ENCODE measurements around the gene LRMDA. TPM values are rescaled to one million over a fixed set of nuclear protein-coding genes. Genes with fewer than 3 reads are reported as not detected.

Gene LRMDA
- total and polyA plus RNA-seq, 4 experiments from 2014 or later: not detected

DNA sequence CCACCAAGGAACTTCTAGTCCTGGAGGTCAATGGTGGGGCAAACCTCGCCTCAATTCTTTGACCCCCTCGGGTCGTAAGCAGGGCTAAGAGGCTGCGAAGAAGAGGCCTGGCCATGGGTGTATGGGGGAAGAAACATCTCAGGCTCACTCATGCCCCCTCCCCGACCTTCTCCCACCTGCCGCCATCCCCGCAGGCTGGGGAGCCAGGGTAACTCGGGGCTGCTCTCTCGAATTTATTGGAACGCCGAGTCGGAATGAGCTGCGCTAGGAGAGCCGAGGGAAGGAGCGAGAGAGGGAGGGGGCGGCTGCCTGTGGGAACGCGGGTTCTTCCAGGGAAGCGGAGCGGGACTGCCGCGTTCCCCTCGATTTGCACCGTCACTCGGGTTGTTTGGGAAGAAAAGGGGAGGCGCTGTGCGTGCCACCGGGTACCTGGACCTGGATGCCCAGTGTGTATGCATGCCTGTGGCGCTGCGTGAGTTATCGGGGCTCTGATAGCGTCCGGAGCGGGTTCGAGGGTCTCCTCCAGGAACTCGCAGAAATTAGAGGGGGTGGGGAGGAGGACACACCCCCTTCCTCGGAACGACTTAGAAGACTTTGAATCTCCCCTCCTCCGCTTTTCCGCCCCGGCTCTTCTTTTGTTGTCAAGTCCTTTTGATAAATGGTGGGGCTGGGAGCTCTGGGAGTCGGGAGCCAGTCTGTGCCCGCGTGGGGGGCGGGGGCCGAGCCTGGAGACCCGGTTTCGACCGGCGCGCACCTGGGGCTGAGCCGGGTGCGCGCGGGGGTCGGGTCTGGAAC lies 28.1 kb upstream of the LRMDA start:
- intact Hi-C loops (cut with micrococcal nuclease): loop anchor here (5.0 kb wide), 2 partner anchors 504 to 634 kb away; no protein-coding TSS in a partner anchor

DNA sequence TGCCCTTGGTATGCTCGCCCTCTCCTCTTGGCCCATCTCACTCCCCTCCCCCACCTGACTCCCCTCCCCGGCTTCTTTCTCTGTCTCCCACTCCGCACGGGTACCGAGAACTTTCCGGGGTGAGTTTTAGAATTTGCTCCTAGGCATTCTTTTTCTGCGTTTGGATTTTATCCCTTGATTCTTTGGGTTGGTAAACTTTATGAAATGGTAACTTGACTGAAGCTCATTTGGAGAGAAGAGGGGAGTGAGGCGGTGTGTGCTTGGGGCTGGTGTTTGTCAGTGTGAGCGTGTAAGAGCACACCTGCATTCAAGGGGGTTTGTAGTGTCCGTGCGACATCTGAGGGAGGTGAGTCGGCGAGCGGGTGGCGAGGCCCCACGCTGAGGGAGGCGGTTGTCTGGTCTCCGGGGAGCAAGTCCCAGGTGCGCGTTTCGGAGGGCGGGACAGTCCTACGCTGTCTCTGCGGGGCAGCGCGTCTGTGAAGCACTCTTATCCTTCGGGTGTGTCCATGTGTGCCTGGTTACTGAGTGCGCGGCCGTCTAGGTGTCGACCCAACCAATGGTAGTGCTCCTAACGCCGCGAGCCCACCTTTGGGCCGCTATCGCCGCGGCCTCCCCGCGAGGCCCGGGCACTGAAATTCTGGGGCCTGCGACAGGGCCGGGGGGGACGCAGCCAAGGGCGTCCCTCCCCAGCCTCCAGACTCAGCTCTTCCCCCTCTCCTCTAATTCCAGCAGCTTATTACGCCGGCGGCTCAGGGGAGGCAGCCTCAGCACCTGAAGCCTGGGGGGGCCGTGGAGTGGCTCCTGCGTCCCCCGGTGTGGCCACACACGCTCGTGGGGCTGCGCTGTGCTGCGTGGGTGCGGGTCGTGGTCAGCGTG lies 27.2 kb upstream of the LRMDA start:
- no peak overlapping the region for H3K27ac Mint-ChIP-seq

More for the DNA sequence above, 28.1 kb upstream of the LRMDA start:
- peaks cover 10 to 45% (median 31%) of the 10 kb centered on the region in 4 donors for H3K4me1 Mint-ChIP-seq
- H3K4me1 ChIP-seq (ENCODE audit: insufficient read depth, low read length): peaks cover 37% of the 10 kb centered on the region
- H3K9me3 ChIP-seq (ENCODE audit: control insufficient read depth in 1 of 2, low read length in 2 of 2): no peaks in the 10 kb centered on the region
- no peak for DNase-seq
- peaks cover 0 to 4% (median 0%) of the 10 kb centered on the region in 8 donors for H3K9me3 Mint-ChIP-seq
- ChIA-PET POLR2A (ENCODE audit: partially characterized antibody) (no interaction called here), CTCF (ENCODE audit: partially characterized antibody) (no interaction called here)
- no peak overlapping the region for H3K27ac ChIP-seq (ENCODE audit: low read depth, low read length)
- peak overlapping the region; percentile 81 to 95 (median 85) for H3K4me3 Mint-ChIP-seq
- peak overlapping the region in 1 of 2 donors; percentile 66 for H3K4me3 ChIP-seq (ENCODE audit: low read length in 2 of 2)
- H3K27me3 Mint-ChIP-seq: peaks cover 45 to 46% of the 10 kb centered on the region in 2 donors
- no peaks in the 10 kb centered on the region for H3K36me3 ChIP-seq (ENCODE audit: insufficient read depth, low read length)
- H3K36me3 Mint-ChIP-seq: peaks cover 0 to 3% of the 10 kb centered on the region in 2 donors
- H3K27me3 ChIP-seq (ENCODE audit: insufficient read depth, low read length): peaks cover 22% of the 10 kb centered on the region
- peak overlapping the region in 1 of 7 donors; percentile 73 for H3K27ac Mint-ChIP-seq

DNA sequence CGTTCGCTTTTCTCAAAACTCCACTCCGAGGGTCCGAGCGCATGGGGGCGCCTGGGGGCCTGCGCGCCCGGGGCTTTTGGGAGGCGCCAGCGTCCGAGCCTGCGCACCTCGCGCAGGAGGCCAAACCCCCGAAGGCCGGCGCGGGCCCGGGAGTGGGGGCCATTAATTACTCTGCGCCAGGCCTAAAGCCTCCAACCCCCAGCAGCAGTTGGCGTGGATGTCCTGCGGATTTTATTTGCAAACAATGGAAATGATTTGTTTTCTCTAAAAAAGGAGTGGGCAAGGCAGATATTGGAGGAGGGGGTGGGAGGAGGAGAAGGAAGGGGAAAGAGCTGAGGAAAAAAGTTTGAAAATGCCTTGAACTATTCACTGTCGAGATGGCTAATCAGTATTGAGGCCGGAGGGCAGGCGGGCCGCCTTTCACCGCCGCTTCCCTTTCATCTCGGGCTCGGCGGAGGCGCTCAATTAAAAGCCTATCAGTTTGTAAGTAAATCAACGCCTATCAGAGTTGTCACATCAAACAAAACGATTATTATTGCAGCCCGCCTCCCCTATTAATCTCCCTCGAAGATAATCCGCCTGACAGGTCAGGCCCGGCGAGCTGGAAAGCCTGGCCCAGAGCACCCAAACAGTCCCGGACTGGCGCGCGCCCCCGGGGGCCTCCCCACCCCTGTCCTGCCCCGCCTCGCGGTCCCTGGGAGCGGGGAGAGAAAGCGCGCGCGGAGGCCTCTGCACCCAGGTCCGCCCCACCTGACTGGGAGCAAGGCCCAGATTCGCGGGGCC lies 26.4 kb upstream of the LRMDA start:
- peaks cover 12 to 51% (median 35%) of the 10 kb centered on the region in 4 donors for H3K4me1 Mint-ChIP-seq
- H3K27me3 Mint-ChIP-seq: peaks cover 51 to 52% of the 10 kb centered on the region in 2 donors
- H3K27ac Mint-ChIP-seq: no peak overlapping the region
- H3K36me3 Mint-ChIP-seq: peaks cover 0 to 3% of the 10 kb centered on the region in 2 donors
- Histone ChIP-seq H3K9me3 (ENCODE audit: control insufficient read depth in 1 of 2, low read length in 2 of 2) (no peaks in the 10 kb centered on the region), H3K4me1 (ENCODE audit: insufficient read depth, low read length) (peaks cover 53% of the 10 kb centered on the region), H3K4me3 (ENCODE audit: low read length in 2 of 2) (no peak overlapping the region), H3K27ac (ENCODE audit: low read depth, low read length) (no peak overlapping the region), H3K36me3 (ENCODE audit: insufficient read depth, low read length) (no peaks in the 10 kb centered on the region), H3K27me3 (ENCODE audit: insufficient read depth, low read length) (peaks cover 26% of the 10 kb centered on the region)
- peaks cover 0 to 5% (median 0%) of the 10 kb centered on the region in 8 donors for H3K9me3 Mint-ChIP-seq
- ChIA-PET POLR2A (ENCODE audit: partially characterized antibody) (no interaction called here), CTCF (ENCODE audit: partially characterized antibody) (no interaction called here)
- intact Hi-C loops (cut with micrococcal nuclease): loop anchor here (5.0 kb wide), 2 partner anchors 502 to 632 kb away; no protein-coding TSS in a partner anchor
- peak overlapping the region in 1 of 8 donors; percentile 29 for H3K4me3 Mint-ChIP-seq
- no peak for DNase-seq

More for the DNA sequence above, 27.2 kb upstream of the LRMDA start:
- H3K9me3 ChIP-seq (ENCODE audit: control insufficient read depth in 1 of 2, low read length in 2 of 2): no peaks in the 10 kb centered on the region
- H3K4me1 ChIP-seq (ENCODE audit: insufficient read depth, low read length): peaks cover 46% of the 10 kb centered on the region
- H3K27me3 ChIP-seq (ENCODE audit: insufficient read depth, low read length): peaks cover 22% of the 10 kb centered on the region
- ChIA-PET CTCF (ENCODE audit: partially characterized antibody) (no interaction called here), POLR2A (ENCODE audit: partially characterized antibody) (no interaction called here)
- H3K36me3 ChIP-seq (ENCODE audit: insufficient read depth, low read length): no peaks in the 10 kb centered on the region
- peaks cover 0 to 4% (median 0%) of the 10 kb centered on the region in 8 donors for H3K9me3 Mint-ChIP-seq
- peaks cover 10 to 48% (median 31%) of the 10 kb centered on the region in 4 donors for H3K4me1 Mint-ChIP-seq
- peaks cover 46 to 47% of the 10 kb centered on the region in 2 donors for H3K27me3 Mint-ChIP-seq
- peaks cover 0 to 3% of the 10 kb centered on the region in 2 donors for H3K36me3 Mint-ChIP-seq
- no peak overlapping the region for H3K4me3 ChIP-seq (ENCODE audit: low read length in 2 of 2)
- no peak for DNase-seq
- intact Hi-C loops (cut with micrococcal nuclease): loop anchor here (5.0 kb wide), 2 partner anchors 503 to 633 kb away; no protein-coding TSS in a partner anchor
- peak overlapping the region in 7 of 8 donors; percentile 6 to 76 (median 33) for H3K4me3 Mint-ChIP-seq
- H3K27ac ChIP-seq (ENCODE audit: low read depth, low read length): no peak overlapping the region

DNA sequence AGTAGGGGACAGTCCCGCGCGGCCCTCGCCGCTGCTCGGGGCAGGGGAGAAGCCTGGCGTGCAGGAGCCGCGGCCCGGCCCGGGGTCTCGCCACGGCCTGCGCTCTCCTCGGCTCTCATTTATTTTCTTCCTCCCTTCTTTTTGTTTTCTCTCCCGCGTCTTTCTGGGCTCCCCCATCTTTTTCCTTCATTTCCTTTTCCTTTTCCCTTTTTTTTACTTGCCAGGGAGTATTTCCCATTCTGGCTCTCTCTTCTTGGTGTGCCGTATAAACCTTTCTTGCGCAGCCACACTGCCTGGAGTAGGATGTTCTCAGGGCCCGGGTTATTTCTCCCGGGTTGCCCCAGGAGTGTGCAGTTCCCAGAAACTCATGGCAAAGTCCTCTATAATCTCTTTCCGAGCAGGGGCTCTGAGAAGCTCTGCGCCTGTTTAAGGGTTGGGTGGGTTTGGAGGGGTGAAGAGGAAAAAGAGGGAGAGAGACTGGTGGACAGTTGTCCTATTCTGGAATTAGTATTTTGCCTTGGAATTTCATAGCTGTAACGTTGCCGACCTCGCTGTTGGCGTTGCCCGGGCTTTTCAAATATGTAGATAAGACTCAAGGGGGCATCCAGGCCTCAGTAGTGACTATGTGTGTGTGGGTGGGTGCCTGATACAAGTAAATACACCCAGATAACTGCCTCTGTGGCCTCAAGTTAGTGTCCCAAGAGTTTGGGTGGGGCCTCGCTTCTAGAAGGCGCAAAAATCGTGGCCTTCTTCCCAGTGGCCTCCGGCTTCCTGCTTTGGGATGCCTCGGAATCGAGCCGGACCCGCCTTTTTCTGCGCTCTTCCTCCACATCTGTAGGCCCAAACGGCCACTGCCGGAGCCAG lies 25.6 kb upstream of the LRMDA start:
- peaks cover 53 to 55% of the 10 kb centered on the region in 2 donors for H3K27me3 Mint-ChIP-seq
- no peaks in the 10 kb centered on the region for H3K36me3 ChIP-seq (ENCODE audit: insufficient read depth, low read length)
- H3K9me3 Mint-ChIP-seq: peaks cover 0 to 4% (median 0%) of the 10 kb centered on the region in 8 donors
- H3K4me3 ChIP-seq (ENCODE audit: low read length in 2 of 2): no peak overlapping the region
- POLR2A ChIA-PET (ENCODE audit: partially characterized antibody): no interaction called here
- peaks cover 3% of the 10 kb centered on the region in 2 donors for H3K36me3 Mint-ChIP-seq
- peaks cover 34% of the 10 kb centered on the region for H3K27me3 ChIP-seq (ENCODE audit: insufficient read depth, low read length)
- H3K27ac Mint-ChIP-seq: peak overlapping the region in 1 of 7 donors; percentile 48
- intact Hi-C loops (cut with micrococcal nuclease): no loop called here
- H3K4me1 Mint-ChIP-seq: peaks cover 14 to 49% (median 33%) of the 10 kb centered on the region in 4 donors
- CTCF ChIA-PET (ENCODE audit: partially characterized antibody): no interaction called here
- H3K9me3 ChIP-seq (ENCODE audit: control insufficient read depth in 1 of 2, low read length in 2 of 2): no peaks in the 10 kb centered on the region
- H3K27ac ChIP-seq (ENCODE audit: low read depth, low read length): no peak overlapping the region
- H3K4me3 Mint-ChIP-seq: peak overlapping the region in 4 of 8 donors; percentile 41 to 65 (median 56)
- peaks cover 46% of the 10 kb centered on the region for H3K4me1 ChIP-seq (ENCODE audit: insufficient read depth, low read length)
- no peak for DNase-seq

DNA sequence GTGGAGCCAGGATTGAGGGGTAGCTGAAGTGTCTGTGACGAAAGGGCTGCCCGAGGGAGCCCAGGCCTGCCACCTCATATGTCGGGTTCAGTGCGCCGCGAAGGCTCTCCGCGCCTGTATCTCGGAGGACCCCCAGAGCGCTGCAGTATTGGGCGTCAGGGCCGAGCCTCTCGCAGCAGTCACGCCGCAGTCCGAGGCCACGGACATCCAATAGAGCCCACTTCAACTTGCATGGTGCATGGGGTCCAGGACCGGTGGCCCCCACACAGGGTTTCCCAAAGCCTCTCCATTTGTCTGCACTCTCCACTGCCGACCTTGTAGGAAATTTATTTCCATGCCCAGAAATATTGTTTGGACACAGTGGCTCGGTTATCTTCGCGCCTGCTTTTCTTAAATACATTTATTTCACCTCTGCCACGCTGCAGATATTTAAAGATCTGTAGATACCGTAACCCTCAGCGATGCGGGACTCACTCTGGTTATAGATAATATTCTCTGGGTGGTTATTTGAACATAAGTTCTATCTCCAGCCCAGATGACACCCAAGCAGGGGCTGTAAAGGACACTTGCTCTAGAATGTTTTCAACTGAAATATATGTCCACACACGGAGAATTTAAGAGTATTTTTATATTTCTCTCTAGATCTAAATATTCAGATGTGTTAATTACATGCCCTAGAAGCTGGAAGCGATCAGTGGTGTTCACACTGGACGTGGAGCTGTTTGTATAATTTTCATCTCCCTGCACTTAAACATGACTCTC lies 24.8 kb upstream of the LRMDA start:
- H3K27ac Mint-ChIP-seq: no peak overlapping the region
- Histone ChIP-seq H3K27ac (ENCODE audit: low read depth, low read length) (no peak overlapping the region), H3K27me3 (ENCODE audit: insufficient read depth, low read length) (peaks cover 35% of the 10 kb centered on the region), H3K4me3 (ENCODE audit: low read length in 2 of 2) (no peak overlapping the region), H3K4me1 (ENCODE audit: insufficient read depth, low read length) (peaks cover 44% of the 10 kb centered on the region), H3K36me3 (ENCODE audit: insufficient read depth, low read length) (no peaks in the 10 kb centered on the region), H3K9me3 (ENCODE audit: control insufficient read depth in 1 of 2, low read length in 2 of 2) (no peaks in the 10 kb centered on the region)
- peak overlapping the region in 6 of 8 donors; percentile 12 to 78 (median 38) for H3K4me3 Mint-ChIP-seq
- DNase-seq: no peak
- intact Hi-C loops (cut with micrococcal nuclease): no loop called here
- ChIA-PET CTCF (ENCODE audit: partially characterized antibody) (no interaction called here), POLR2A (ENCODE audit: partially characterized antibody) (no interaction called here)
- peaks cover 3 to 4% of the 10 kb centered on the region in 2 donors for H3K36me3 Mint-ChIP-seq
- peaks cover 60 to 62% of the 10 kb centered on the region in 2 donors for H3K27me3 Mint-ChIP-seq
- peaks cover 14 to 50% (median 32%) of the 10 kb centered on the region in 4 donors for H3K4me1 Mint-ChIP-seq
- H3K9me3 Mint-ChIP-seq: peaks cover 0 to 4% (median 0%) of the 10 kb centered on the region in 8 donors
